Activated CD4-positive, alpha-beta T cell treated with anti-CD3 and anti-CD28 coated beads for 36 hours (primary cell): ENCODE measurements around the gene CD84. TPM values are rescaled to one million over a fixed set of nuclear protein-coding genes. Genes with fewer than 3 reads are reported as not detected.

ENCODE experiments used
- ATAC-seq: fragments of 200-7000 bp; cut with Tn5 transposase; one replicate; pipeline ENCODE4 v1.10.0; 2021; ENCODE audit warnings: mild to moderate bottlenecking, moderate library complexity
- CTCF ChIA-PET: fragments of 350-600 bp; sonication (Branson Sonifier 250); formaldehyde crosslinking; loops from one replicate; lab custom pipeline; 2021; ENCODE audit warnings: antibody characterized with exemption; lab: Charles Lee
- POLR2A ChIA-PET: fragments of 350-600 bp; sonication (Branson Sonifier 250); formaldehyde crosslinking; loops from one replicate; lab custom pipeline; 2021; ENCODE audit warnings: antibody characterized with exemption, inconsistent platforms; lab: Charles Lee
- DNase-seq: peaks from one replicate; pipeline ENCODE4 v3.0.0-alpha.2; 2020
- H3K27ac Mint-ChIP-seq: one replicate; pipeline ENCODE4 v1.8.0; 2021; ENCODE audit warnings: mixed read lengths
- H3K27me3 Mint-ChIP-seq: one replicate; pipeline ENCODE4 v1.8.0; 2021; ENCODE audit warnings: mixed read lengths
- H3K36me3 Mint-ChIP-seq: one replicate; pipeline ENCODE4 v1.8.0; 2021; ENCODE audit warnings: low read depth, mixed read lengths
- H3K4me1 Mint-ChIP-seq: one replicate; pipeline ENCODE4 v1.8.0; 2021; ENCODE audit warnings: mixed read lengths
- H3K4me3 Mint-ChIP-seq: one replicate; pipeline ENCODE4 v1.8.0; 2021; ENCODE audit warnings: mild to moderate bottlenecking, moderate library complexity, mixed read lengths
- H3K9me3 Mint-ChIP-seq: one replicate; pipeline ENCODE4 v1.8.0; 2021; ENCODE audit warnings: low read depth, mixed read lengths
- intact Hi-C, 2 experiments: fragments of 100-400 bp; cut with DNase I in 1 of 2; cut with micrococcal nuclease in 1 of 2; formaldehyde crosslinking; loops; one replicate each; pipeline versions ENCODE4 v1.14.2 to v1.15.1; 2022 to 2024; cut with DNase I, micrococcal nuclease
- total RNA-seq, 2 experiments: library from RNA; stranded (reverse); gene quantifications; one replicate each; pipeline ENCODE4 v1.2.3, GENCODE V29; 2021

Gene CD84
- total RNA-seq, 2 experiments from 2014 or later, result 14.8 to 17.8 TPM

DNA sequence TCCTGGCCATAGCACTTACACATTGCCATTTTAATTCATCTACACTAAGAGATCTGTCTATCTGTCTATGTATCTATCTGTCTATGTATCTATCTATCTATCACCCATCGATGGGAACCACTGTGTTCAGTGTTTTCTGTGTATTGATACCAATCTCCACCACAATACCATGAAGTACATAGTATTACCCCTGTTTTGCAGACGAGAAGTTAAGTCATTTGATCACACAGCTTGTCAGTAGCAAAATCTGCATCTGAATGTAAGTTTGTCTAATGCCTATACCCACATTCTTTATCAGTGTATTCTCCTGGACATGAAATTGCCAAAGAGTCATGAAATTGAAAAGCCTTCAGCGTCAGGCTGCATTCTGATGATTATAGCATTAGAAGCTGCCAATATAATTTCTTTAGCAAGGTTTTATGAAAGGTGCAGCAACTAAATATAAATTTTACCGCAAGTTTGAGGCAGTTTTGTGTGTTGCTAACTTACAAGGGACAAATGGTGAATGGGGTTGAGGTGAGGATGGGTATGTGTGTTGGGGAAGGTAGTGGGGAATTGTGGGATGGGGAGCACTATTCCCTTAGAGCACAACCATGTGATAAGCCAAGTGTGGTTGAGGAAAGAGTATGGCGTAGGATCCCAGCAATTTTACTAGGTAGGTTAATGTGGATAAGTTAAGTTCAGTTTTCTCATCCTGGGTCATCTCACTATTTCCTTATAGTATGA is 43.4 kb upstream of the CD84 start:
- POLR2A ChIA-PET, result interaction anchor here (0.6 to 1.8 kb wide), 9 partner anchors 8 to 171 kb away, joined by 3 to 11 read pairs (median 4); partner anchors contain the start of gene SLAMF1

DNA sequence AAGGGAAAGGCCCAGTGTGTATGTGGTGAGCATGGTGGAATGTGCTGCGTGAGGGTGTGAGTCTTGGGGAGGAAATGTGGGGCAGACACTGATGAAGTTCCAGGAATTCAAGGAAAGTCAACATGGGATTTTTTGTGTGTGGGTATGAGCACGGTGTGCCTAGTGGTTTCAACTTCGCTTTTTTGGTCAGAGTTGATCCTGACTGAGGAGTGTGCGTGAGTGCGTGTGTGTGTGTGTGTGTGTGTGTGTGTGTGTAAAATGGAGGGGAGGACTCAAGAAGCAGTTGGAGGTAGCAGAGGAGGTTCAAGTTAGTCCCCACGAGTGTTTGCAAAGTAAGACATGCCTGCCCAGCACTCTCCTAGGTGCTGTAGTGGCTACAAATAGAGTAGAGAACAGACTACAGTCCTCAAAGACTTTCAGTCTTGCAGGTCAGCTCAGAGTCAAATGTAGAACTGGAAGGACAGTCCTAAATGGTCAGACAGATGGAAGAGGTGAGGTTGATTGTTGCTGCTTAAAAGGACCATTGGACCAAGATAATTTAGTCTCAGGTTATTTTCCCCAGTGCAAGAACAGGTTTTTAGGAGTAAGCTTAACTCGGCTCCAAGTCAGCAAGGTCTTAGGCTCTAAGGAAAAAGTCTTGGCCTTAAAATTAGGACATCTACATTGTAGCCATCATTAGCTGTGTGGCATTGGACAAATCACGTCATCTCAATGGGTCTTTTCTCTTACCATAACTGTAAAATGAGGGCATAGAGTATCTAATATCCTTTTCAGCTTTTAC is 42.5 kb upstream of the CD84 start:
- DNase-seq (peak; percentile 56), ATAC-seq (no peak)
- H3K27me3 Mint-ChIP-seq, result no peaks in the 10 kb centered on the region
- H3K4me1 Mint-ChIP-seq, result peaks cover 84% of the 10 kb centered on the region
- H3K27ac Mint-ChIP-seq, result peak overlapping the region; percentile 99
- H3K9me3 Mint-ChIP-seq, result peaks cover 7% of the 10 kb centered on the region
- peak overlapping the region; percentile 38 for H3K4me3 Mint-ChIP-seq
- intact Hi-C loops, result loop anchor here (2.0 to 5.0 kb wide), 2 partner anchors 53 to 360 kb away; partner anchors contain the start of gene DCAF8 (in 1 of the 2)
- peaks cover 88% of the 10 kb centered on the region for H3K36me3 Mint-ChIP-seq
- ChIA-PET CTCF (interaction anchor here (0.6 to 4.0 kb wide), 8 partner anchors 10 to 666 kb away, joined by 3 to 25 read pairs (median 4); partner anchors contain the start of gene SLAMF1), POLR2A (interaction anchor here (0.6 to 1.7 kb wide), 3 partner anchors 9 to 54 kb away, joined by 4 to 6 read pairs (median 4); no protein-coding TSS in a partner anchor)

More for the DNA sequence above, 43.4 kb upstream of the CD84 start:
- peaks cover 88% of the 10 kb centered on the region for H3K36me3 Mint-ChIP-seq
- peaks cover 90% of the 10 kb centered on the region for H3K4me1 Mint-ChIP-seq
- peak overlapping the region; percentile 99 for H3K27ac Mint-ChIP-seq
- intact Hi-C loops, result loop anchor here (1.0 to 5.0 kb wide), 4 partner anchors 18 to 360 kb away; partner anchors contain the start of gene DCAF8 (in 1 of the 2)
- no peak overlapping the region for H3K4me3 Mint-ChIP-seq
- H3K27me3 Mint-ChIP-seq, result no peaks in the 10 kb centered on the region
- ATAC-seq, result no peak
- peaks cover 7% of the 10 kb centered on the region for H3K9me3 Mint-ChIP-seq
- DNase-seq, result no peak
- CTCF ChIA-PET, result interaction anchor here (0.5 to 4.0 kb wide), 14 partner anchors 10 to 665 kb away, joined by 3 to 25 read pairs (median 4); partner anchors contain the start of gene SLAMF1

DNA sequence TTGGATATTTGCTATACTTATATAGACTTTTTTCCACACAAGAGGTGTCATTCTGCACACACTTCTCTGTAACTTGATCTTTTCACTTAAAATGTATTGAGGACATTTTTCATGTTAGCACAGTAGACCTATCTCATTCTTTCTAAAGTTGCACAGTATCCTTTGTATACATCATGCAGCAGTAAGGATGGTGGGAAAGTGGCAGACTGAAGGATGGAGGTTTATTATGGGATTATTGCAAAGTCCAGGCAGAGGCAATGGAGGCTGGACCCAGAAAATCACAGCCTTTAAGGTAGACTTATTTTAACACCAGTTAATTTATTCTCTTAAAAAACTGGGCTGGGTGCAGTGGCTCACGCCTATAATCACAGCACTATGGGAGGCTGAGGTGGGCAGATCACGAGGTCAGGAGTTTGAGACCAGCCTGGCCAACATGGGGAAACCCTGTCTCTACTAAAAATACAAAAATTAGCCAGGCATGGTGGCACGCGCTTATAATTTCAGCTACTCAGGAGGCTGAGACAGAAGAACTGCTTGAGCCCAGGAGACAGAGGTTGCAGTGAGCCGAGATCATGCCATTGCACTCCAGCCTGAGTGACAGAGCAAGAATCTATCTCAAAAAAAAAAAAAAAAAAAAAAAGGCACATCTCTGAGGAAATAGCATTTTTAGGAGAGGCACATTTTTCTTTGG is 41.8 kb upstream of the CD84 start:
- intact Hi-C loops, result loop anchor here in 1 of 2 experiments (5.0 kb wide), 1 partner anchor 359 kb away; the partner anchor contains the start of gene DCAF8
- ChIA-PET POLR2A (interaction anchor here (0.6 kb wide), 1 partner anchor 16 kb away, joined by 4 read pairs; no protein-coding TSS in a partner anchor), CTCF (interaction anchor here (0.7 to 5.1 kb wide), 6 partner anchors 9 to 519 kb away, joined by 3 to 65 read pairs (median 8); partner anchors contain the start of gene SLAMF1)
- no peak for DNase-seq
- ATAC-seq, result no peak
- Mint-ChIP-seq H3K36me3 (peaks cover 88% of the 10 kb centered on the region), H3K4me3 (peak overlapping the region; percentile 38), H3K27me3 (no peaks in the 10 kb centered on the region), H3K9me3 (peaks cover 7% of the 10 kb centered on the region), H3K4me1 (peaks cover 77% of the 10 kb centered on the region), H3K27ac (peak overlapping the region; percentile 99)

DNA sequence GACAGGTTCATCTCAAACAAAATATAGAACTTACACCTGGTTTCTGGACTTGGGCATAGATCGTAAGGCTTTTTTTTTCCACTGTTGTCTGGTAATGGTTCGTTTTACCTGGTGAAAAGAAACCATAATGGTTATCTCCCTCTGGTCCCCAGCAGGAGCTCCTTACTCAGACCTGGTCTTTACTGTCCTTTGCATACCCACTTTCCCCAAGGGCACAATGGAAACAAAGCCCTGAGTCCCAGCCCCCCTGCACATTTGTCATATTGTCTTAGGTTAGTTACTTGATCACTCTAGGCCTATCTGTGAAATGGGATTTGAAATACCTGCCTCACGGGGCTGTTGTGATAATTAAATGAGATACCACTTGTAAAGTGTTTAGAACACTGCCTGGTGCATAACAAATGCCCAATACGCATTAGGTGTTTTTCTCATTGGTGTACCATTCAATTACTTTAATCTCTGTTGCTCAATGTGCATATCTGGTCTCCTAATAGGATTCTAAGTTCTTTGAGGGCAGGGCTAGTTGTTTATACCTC is 40.5 kb upstream of the CD84 start:
- H3K4me3 Mint-ChIP-seq, result no peak overlapping the region
- CTCF ChIA-PET, result interaction anchor here (0.6 to 5.1 kb wide), 22 partner anchors 10 to 242 kb away, joined by 3 to 65 read pairs (median 5); no protein-coding TSS in a partner anchor
- H3K27me3 Mint-ChIP-seq, result no peaks in the 10 kb centered on the region
- intact Hi-C loops, result loop anchor here (2.0 to 5.0 kb wide), 2 partner anchors 37 to 358 kb away; partner anchors contain the start of gene DCAF8 (in 1 of the 2)
- DNase-seq (no peak), ATAC-seq (no peak)
- H3K4me1 Mint-ChIP-seq, result peaks cover 67% of the 10 kb centered on the region
- peaks cover 86% of the 10 kb centered on the region for H3K36me3 Mint-ChIP-seq
- peak overlapping the region; percentile 71 for H3K27ac Mint-ChIP-seq
- peaks cover 7% of the 10 kb centered on the region for H3K9me3 Mint-ChIP-seq
- POLR2A ChIA-PET, result no interaction called here

DNA sequence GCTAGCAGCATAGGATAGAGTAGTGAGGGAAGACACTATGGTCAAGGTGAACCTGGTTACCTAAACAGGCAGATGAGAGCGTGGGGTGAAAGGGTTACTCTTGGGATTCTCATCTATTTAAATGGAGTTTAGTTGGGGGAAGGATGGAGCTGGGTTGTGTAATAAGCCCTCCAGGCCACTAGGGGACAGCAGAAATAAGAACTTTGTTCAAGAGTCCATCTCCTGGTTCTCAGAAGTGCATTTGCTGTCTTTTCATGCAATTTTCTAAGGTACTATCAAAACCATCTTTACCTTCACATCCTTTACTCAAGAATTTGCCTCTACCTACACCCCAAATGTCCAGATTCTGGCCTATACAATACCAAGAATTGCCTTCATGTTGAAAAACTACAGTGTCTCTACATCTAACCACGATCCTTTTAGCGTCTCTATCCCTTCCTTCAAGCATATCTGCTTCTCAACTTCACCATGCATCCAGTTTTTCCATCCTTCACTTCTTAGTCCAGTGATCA is 39.5 kb upstream of the CD84 start:
- Mint-ChIP-seq H3K4me3 (no peak overlapping the region), H3K4me1 (peaks cover 60% of the 10 kb centered on the region), H3K27me3 (no peaks in the 10 kb centered on the region), H3K27ac (peak overlapping the region; percentile 71), H3K9me3 (peaks cover 7% of the 10 kb centered on the region), H3K36me3 (peaks cover 84% of the 10 kb centered on the region)
- ATAC-seq, result no peak
- ChIA-PET POLR2A (interaction anchor here (0.6 to 1.0 kb wide), 5 partner anchors 9 to 175 kb away, joined by 3 to 6 read pairs (median 3); partner anchors contain the start of gene SLAMF1), CTCF (interaction anchor here (0.6 to 5.1 kb wide), 36 partner anchors 8 to 275 kb away, joined by 3 to 65 read pairs (median 5); partner anchors contain the start of genes SLAMF1 and SLAMF7)
- intact Hi-C loops, result loop anchor here (1.0 to 2.0 kb wide), 2 partner anchors 38 to 276 kb away; partner anchors contain the start of genes COPA (in 1 of the 2) and NCSTN (in 1 of the 2)
- DNase-seq, result peak; percentile 65

DNA sequence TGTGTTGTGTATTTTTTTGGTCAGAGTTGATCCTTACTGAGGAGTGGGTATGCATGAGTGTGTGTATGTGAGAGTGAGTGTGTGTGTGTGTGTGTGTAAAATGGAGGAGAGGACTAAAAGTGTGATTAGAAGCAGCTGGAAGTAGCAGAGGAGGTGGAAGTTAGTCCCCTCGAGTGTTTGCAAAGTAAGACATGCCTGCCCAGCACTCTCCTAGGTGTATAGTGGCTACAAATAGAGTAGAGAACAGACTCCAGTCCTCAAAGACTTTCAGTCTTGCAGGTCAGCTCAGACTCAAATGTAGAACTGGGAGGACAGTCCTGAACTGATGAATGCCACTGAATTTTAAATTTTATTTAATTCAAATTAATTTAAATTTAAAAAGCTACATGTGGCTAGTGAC is 39.0 kb upstream of the CD84 start:
- no peak overlapping the region for H3K4me3 Mint-ChIP-seq
- H3K4me1 Mint-ChIP-seq, result peaks cover 58% of the 10 kb centered on the region
- no peak for DNase-seq
- H3K9me3 Mint-ChIP-seq, result peaks cover 7% of the 10 kb centered on the region
- peak overlapping the region; percentile 81 for H3K27ac Mint-ChIP-seq
- peaks cover 82% of the 10 kb centered on the region for H3K36me3 Mint-ChIP-seq
- no peak for ATAC-seq
- no peaks in the 10 kb centered on the region for H3K27me3 Mint-ChIP-seq
- ChIA-PET CTCF (interaction anchor here (0.6 to 5.1 kb wide), 26 partner anchors 9 to 241 kb away, joined by 3 to 65 read pairs (median 5); partner anchors contain the start of genes SLAMF1 and SLAMF7), POLR2A (interaction anchor here (0.6 to 1.0 kb wide), 2 partner anchors 28 to 118 kb away, joined by 3 read pairs; partner anchors contain the start of gene SLAMF1)
- intact Hi-C loops, result loop anchor here (1.0 to 2.0 kb wide), 2 partner anchors 38 to 275 kb away; partner anchors contain the start of genes COPA (in 1 of the 2) and NCSTN (in 1 of the 2)

DNA sequence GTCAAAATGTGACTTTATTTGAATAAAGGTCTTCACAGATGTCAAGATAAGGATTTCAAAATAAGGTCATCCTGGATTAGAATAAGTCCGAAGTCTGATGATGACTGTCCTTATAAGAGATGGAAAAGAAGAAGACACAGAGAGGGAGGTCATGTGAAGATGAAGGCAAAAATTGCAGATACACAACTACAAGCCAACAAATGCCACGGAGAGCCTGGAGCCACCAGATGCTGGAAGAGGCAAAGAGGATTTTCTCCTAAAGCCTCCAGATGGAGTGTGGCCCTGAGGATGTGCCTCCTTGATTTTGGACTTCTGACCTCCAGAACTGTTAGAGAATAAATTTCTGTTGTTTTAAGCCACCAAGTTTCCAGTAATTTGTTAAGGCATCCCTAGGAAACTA is 36.4 kb upstream of the CD84 start:
- ChIA-PET POLR2A (no interaction called here), CTCF (interaction anchor here (1.0 kb wide), 1 partner anchor 60 kb away, joined by 5 read pairs; no protein-coding TSS in a partner anchor)
- Mint-ChIP-seq H3K27me3 (no peaks in the 10 kb centered on the region), H3K9me3 (peaks cover 7% of the 10 kb centered on the region), H3K4me3 (no peak overlapping the region), H3K27ac (no peak overlapping the region), H3K36me3 (peaks cover 80% of the 10 kb centered on the region), H3K4me1 (peaks cover 44% of the 10 kb centered on the region)
- ATAC-seq (no peak), DNase-seq (no peak)
- intact Hi-C loops, result no loop called here

DNA sequence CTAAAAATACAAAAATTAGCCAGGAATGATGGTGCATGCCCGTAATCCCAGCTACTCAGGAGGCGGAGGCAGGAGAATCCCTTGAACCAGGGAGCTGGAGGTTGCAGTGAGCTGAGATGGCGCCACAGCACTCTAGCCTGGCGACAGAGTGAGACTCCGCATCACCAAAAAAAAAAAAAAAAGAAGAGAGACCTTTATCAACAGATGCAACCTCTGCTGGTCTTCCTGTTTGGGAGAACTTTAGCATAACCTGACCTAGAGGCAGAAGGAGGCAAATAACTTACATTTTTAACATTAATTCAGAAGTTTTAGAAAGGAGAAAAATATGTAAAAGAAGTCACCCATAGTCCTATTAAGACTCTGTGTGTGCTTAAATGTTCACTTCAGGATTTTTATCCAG is 35.1 kb upstream of the CD84 start:
- DNase-seq (no peak), ATAC-seq (no peak)
- peaks cover 6% of the 10 kb centered on the region for H3K9me3 Mint-ChIP-seq
- H3K27me3 Mint-ChIP-seq, result no peaks in the 10 kb centered on the region
- ChIA-PET POLR2A (no interaction called here), CTCF (interaction anchor here (1.0 kb wide), 1 partner anchor 61 kb away, joined by 5 read pairs; no protein-coding TSS in a partner anchor)
- peaks cover 77% of the 10 kb centered on the region for H3K36me3 Mint-ChIP-seq
- H3K4me3 Mint-ChIP-seq, result no peak overlapping the region
- intact Hi-C loops, result loop anchor here in 1 of 2 experiments (5.0 kb wide), 1 partner anchor 33 kb away; the partner anchor contains the start of gene SLAMF1
- H3K27ac Mint-ChIP-seq, result no peak overlapping the region
- H3K4me1 Mint-ChIP-seq, result peaks cover 42% of the 10 kb centered on the region

DNA sequence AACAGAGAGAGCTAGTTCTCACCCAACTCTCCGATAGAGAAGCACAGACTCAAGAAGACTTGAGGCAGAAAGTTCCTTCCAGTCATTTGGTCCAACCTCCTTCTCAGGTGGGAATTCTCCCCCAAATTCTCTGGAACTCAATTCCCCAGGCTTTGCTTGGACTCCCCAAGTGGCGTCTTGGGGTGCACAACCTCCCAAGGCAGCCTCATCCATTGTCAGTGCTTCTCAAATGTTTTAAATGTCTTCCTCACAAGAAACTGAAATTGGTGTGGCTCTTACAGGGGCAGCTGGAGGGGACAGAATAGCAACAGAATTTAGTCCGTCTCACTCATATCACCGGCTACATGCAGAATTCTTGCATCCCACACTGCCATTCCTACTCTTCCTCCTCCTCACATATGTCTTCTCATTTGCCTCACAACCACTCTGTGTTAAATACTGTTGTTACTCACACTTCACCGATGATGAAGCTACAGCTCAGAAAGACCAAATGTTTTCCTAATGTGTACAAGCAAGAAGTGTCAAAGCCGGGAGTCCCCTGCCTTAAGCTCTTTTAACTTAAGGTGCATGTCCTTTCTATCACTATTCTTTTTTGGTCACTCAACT is 33.4 kb upstream of the CD84 start:
- H3K27ac Mint-ChIP-seq, result peak overlapping the region; percentile 44
- no peaks in the 10 kb centered on the region for H3K9me3 Mint-ChIP-seq
- intact Hi-C loops, result loop anchor here in 1 of 2 experiments (5.0 kb wide), 1 partner anchor 35 kb away; the partner anchor contains the start of gene SLAMF1
- peaks cover 72% of the 10 kb centered on the region for H3K36me3 Mint-ChIP-seq
- ATAC-seq (no peak), DNase-seq (no peak)
- POLR2A ChIA-PET, result interaction anchor here (0.7 kb wide), 1 partner anchor 77 kb away, joined by 3 read pairs; no protein-coding TSS in a partner anchor
- CTCF ChIA-PET, result interaction anchor here (0.7 to 4.7 kb wide), 6 partner anchors 9 to 282 kb away, joined by 3 to 18 read pairs (median 4); no protein-coding TSS in a partner anchor
- H3K4me3 Mint-ChIP-seq, result no peak overlapping the region
- H3K4me1 Mint-ChIP-seq, result peaks cover 45% of the 10 kb centered on the region
- H3K27me3 Mint-ChIP-seq, result no peaks in the 10 kb centered on the region
